GM18907 (cell line): ENCODE results near the gene EME2.

Source experiments
- ATAC-seq: cut with Tn5 transposase; IDR thresholded peaks from one replicate; pipeline ENCODE4 v1.9.1; 2021; ENCODE audit warnings: mild to moderate bottlenecking, moderate library complexity; ENCODE audit not compliant: unreplicated experiment

The EME2 gene

DNA sequence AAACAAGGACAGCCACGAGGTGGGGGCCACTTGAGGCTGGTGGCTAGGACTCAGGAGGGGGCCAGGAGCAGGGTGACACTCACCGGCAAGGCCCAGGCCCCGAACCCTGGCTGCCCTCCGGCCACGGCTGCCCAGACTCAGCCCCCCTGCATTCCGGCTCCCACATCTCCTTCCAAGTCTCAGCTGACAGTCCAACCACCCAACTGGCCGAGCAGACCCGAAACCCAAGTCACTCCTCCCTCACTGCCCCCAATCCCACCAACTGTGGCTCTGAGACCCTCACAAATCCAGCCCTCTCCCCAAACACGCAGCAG lies 44.6 kb downstream of the EME2 start:
- no peak for ATAC-seq

DNA sequence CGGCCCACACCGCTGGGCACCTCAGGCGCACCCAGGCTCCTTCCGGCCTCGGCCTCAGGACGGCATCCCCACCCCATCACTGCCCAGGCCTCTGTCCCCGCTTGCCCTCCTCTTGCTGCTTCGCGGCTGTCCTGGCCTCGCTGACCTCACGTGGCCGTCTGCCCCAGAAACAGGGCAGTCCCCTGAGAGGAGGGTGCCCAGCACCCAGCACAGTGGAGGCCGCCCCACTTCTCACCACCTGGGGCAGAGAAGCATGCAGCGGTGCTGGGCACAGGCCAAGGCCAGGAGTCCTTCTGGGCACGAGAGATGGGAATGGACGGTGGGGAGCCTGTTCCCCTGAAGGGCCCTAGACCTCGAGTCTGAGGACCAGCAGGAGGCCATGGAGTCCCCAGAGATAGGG lies 45.1 kb downstream of the EME2 start:
- no peak for ATAC-seq

DNA sequence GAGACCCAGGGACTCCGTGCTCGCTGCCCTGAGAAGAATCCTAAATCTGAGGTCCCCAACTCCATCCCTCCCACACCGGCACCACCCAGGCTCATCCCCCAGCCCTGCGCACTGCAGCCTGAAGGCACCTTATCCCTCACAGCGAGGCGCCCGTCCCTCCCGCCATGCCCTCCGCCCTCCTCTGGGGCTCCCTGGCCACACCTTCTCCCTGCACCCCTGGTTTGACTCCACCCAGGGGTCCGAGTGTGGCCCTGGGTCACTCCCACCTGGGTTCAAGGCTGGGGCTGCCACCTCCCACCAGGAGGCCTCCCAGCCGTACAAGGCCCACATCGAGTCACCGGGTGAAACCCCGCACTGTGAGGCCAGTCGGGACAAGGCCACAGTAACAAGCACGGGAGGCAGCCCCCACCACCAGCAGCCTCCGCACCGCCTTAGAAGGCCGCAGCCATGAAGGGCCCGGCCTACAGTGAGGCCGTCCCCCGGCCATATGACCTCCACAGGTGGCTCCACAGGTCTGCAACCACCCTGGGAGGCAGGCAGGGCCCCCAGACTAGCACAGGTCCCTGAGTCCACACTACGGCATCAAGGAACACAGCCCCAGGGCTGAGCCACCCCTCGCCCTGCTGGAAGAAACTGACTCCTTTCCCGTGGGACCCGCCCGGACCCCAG lies 45.7 kb downstream of the EME2 start:
- ATAC-seq, result no peak

DNA sequence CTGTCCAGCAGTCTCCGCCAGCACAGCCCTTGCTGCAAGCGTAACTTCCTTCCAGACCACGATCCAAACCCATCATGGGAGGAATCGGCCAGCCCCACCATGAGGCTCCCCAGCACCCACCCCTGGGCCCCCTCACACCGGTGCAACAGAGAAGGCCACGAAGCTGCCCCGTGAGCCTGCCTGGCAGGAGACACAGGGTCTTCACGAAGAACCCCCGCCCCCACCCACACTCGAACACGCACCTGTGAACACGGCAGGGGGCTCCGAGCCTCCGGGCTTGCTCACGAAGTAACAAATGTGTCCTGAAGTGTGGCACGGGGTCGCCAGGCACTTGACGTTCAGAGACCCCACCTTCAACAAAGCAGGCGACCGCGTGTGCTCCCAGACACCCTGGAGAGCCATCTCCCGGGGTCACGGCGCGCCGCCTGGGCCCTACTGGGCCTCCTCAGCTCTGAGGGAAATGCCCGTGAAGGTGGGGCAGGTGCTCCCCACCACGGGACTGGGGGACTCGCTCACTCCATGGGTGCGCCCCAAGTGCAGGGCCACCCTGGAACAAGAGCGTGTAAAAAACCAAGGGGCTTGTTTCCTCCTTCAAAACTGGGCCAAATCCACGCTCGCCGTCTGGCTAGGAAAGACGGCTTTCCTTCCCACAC lies 46.4 kb downstream of the EME2 start:
- ATAC-seq, result no peak

DNA sequence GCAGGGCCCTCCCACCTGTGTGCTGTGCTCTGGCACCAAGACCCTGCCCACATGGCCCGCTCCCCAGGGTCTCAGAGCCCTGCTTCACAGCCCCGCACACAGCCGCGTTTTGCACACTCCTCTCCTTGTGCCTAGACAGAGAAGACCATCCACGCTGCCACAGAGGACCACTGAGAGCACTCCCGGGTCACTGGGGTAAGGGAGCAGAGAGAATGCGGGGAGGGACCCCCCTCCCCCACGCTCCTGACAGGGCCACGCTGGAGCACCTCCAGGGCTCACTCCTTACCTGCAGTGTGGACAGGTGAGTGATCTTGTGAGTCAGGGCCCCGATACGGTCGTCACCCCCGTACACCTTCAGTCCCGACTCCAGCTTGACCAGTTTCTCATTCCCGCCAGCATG lies 47.0 kb downstream of the EME2 start:
- ATAC-seq, result no peak

DNA sequence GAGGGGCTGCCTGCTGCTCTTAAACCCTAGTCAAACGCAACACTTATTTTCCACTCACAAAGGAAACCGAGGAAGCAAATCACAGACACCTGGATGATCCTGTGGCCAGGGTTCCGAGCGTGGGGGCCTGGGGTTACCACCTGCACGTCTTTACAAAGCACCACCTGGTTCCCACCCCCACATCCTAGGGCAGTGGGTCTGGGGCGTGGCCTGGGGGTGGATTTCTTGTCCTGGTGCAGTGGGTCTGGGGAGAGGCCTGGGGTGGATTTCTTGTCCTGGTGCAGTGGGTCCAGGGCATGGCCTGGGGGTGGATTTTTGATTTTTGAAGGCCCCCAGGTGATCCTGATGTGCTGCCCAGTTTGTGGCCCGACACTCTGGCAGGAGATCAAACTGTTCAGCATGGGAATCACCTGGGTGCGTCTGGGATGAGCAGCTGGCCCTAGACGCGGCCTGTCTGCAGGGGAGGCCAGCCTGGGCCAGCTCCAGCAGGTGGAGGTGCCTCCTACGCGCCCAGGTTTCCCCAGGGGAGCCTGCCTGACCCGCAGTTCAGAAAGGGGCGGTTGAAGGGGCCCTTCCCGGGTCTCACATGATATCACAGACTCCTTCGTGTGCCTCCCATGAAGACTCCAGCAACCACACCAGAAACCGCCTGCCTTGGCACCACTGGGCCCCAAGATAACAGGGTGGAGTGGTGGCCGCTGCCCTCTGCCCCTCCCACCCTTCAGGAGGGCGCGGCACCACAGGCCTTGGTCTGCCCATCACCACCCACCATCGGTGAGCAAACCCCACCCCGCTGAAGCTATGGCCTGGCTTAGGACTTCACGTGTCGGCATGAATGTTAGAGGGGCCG lies 47.7 kb downstream of the EME2 start:
- no peak for ATAC-seq

DNA sequence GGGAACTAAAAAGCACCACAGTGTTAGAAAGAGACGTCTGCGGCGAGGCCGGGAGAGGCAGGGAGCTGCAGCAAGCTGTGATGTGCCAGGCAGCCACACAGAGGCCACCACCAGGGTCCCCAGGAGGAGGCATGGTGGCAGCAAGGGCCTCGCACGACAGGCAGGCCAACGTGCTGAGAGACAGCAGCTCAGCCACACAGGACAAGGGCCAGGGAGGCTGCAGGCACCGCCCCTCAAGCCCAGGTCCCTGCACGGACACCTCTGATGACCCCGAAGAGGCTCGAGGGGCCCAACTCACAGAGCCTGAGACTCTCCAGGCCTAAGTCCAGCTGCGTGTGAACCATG lies 48.3 kb downstream of the EME2 start:
- ATAC-seq, result no peak

DNA sequence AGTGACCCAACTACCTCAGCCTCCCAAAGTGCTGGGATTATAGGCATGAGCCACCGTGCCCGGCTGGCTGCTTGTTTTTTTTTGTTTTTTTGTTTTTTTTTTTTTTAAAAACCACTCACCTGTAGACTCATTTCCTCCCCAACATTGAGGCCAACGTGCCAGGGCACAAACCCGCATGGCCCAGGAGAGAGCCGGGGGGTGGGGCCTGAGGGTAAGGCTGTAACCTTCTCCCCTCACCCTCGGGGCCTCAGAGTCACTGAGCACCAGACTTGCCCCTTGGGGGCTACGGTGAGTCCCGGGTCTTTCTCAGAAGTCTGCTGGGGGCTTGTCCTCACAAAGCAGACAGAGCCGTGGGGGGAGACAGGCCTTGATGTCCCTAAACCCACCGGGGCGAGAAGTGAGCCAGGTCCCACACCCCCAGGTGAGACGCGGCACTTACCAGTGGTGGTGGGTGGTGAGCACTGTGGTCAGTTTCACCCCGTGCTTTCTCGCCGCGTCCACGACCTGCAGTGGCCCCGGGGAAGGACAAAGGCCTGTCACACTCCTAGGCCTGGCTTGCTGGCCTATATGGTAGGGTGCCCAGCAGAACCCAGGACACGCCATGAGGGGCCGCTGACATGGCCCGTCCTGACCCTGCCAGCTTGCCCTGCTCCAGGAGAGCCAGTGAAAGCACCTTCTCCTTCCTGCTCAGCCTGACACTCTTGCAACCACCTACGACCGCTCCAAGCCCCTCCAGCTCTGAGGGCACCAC lies 49.4 kb downstream of the EME2 start:
- ATAC-seq, result no peak

DNA sequence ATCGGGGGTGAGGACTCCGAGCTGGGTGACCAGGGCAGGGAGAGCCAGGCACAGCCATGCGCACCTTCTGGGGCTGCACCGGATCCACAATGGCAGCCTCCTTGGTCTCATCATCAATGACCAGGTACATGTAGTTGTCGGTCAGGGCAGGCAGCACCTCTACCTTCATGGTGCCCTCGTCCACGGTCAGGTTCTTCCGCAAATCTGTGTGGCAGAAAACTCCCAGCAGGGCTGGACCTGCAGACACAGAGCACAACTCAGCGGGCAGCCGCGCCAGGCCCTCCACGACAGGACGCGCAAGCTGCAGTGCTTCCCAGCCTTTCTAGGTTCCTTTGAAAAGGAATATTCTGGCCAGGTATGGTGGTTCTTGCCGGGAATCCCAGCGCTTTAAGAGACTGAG lies 50.2 kb downstream of the EME2 start:
- ATAC-seq, result no peak

DNA sequence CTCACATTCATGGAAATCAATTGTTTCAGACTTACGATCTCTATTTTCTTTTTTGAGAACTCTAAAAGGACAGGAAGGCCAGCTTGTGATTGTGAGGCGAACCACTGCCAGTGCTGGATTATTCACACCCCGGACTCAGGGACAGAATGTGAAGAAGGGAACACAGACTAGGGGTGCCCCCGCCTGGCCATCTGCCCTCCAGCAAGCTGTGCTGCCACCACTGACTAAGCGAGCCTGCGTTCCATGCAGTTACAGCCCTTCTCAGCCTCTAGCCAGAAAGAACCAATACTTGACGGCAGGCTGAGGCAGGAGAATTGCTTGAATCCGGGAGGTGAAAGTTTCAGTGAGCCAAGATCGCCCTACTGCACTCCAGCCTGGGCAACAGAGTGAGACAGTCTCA lies 51.2 kb downstream of the EME2 start:
- ATAC-seq, result no peak

DNA sequence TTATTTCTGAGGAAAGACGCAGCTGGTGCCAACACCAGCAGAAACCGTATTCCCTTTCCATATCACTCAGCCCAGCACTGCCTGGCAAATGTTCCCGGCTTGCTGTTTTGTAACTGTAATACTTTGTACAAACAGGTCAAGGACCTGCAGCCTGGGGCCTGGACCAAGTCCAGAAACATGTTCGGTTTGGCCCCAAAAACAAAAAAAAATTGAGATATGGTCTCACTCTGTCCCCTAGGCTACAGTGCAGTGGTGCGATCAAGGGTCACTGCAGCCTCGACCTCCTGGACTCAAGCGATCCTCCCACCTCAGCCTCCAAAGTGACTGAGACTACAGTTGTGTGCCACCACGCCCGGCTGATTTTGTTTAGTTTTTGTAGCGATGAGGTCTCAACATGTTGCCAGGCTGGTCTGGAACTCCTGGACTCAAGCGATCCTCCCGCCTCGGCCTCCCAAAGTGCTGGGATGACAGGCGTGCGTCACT lies 52.8 kb downstream of the EME2 start:
- no peak for ATAC-seq
